Thyroid gland (tissue), 4 donors: ENCODE data around the gene NXPE1.

Experiments used
- POLR2A ChIP-seq, 2 donors: fragments of 450-650 bp; IDR thresholded peaks; one replicate each; pipeline ENCODE4 v1.6.1; 2017; ENCODE audit warnings: antibody characterized with exemption in 2 of 2, mild to moderate bottlenecking in 2 of 2, moderate library complexity in 1 of 2
- TF ChIP-seq, protein P1 (sequence below), 6 experiments: fragments of 200-600 bp in 3 of 6; fragments of 450-650 bp in 3 of 6; sonication (generic) in 3 of 6; IDR thresholded peaks; one replicate each; pipeline ENCODE4 v1.5.1; 2016 to 2019; ENCODE audit warnings: antibody characterized with exemption in 6 of 6, mild to moderate bottlenecking in 2 of 6, inconsistent platforms in 1 of 6, moderate library complexity in 1 of 6

GRCh38 chr11:114499756-114500155 lies 59.9 kb downstream of the NXPE1 start:
- TF ChIP-seq POLR2A (IDR thresholded peaks at IDR 0.05) = no peak
- TF ChIP-seq, protein P1, sequence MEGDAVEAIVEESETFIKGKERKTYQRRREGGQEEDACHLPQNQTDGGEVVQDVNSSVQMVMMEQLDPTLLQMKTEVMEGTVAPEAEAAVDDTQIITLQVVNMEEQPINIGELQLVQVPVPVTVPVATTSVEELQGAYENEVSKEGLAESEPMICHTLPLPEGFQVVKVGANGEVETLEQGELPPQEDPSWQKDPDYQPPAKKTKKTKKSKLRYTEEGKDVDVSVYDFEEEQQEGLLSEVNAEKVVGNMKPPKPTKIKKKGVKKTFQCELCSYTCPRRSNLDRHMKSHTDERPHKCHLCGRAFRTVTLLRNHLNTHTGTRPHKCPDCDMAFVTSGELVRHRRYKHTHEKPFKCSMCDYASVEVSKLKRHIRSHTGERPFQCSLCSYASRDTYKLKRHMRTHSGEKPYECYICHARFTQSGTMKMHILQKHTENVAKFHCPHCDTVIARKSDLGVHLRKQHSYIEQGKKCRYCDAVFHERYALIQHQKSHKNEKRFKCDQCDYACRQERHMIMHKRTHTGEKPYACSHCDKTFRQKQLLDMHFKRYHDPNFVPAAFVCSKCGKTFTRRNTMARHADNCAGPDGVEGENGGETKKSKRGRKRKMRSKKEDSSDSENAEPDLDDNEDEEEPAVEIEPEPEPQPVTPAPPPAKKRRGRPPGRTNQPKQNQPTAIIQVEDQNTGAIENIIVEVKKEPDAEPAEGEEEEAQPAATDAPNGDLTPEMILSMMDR (IDR thresholded peaks at IDR 0.05) = no peak
